GM18873 (cell line): ENCODE measurements around the gene CHTOP.

Source experiments
- ATAC-seq: cut with Tn5 transposase; IDR thresholded peaks from one replicate; pipeline ENCODE4 v1.9.1; 2021; ENCODE audit warnings: mild to moderate bottlenecking, moderate library complexity, moderate number of reproducible peaks; ENCODE audit not compliant: unreplicated experiment, low FRiP score

Gene CHTOP

GRCh38 chr1:153612111-153612754 is 21.6 kb upstream of the CHTOP start:
- no peak for ATAC-seq

GRCh38 chr1:153612755-153613331 is 21.0 kb upstream of the CHTOP start, which contains the start of gene S100A16:
S100A16 (minus strand) TSS chr1:153613137; CDS start chr1:153608151, 4,986 bp downstream.
- ATAC-seq, result no peak

GRCh38 chr1:153613406-153613805 is 20.5 kb upstream of the CHTOP start:
- ATAC-seq, result no peak

- ATAC-seq, result no peak
Observed at GRCh38 chr1:153614189-153614900, 19.5 kb upstream of the CHTOP start.

- ATAC-seq, result no peak
Observed at GRCh38 chr1:153614906-153615305, 19.0 kb upstream of the CHTOP start.

- ATAC-seq, result no peak
Observed at GRCh38 chr1:153615406-153615805, 18.5 kb upstream of the CHTOP start.

DNA sequence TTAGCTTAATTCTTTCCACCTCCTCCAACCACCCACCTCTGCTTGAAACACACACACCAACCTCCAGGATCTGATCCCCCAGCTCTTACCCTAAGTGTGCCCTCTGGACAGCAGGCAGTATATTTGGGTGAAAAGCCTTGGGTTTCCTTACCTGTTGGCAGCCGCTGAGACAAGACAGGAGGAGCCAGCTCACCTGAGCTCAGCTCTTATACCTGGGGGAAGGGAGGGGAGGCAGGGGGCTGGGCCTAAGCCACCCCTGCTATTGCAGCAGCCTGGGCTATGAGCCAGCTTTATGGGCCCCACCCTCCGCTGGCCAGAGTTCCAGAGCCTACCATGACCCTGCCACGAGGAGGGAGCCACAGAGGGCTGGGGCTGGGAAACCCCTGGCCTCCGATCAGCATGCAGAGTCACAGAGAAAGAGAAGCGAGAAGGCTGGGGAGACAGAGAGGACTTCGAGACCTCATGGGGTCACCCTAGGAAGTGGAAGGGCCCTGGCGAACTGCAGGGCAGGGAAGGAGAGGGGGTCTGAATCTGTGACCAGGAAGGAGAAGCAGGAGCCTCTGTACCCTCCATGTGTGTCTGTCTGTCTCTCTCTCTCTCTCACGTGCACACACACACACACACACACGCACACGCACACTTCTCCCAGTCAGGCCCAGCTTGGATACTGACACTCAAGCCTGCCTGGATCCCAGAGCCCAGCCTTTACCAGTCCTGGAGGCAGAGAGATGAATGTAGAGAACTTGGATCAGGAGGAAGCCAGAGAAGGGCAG is 17.5 kb upstream of the CHTOP start, which contains the start of gene S100A14:
Gene S100A14 (minus strand): TSS at position 182 of the 773 bp plus-strand sequence. CDS start 467 bp downstream, outside the sequence.
- no peak for ATAC-seq

DNA sequence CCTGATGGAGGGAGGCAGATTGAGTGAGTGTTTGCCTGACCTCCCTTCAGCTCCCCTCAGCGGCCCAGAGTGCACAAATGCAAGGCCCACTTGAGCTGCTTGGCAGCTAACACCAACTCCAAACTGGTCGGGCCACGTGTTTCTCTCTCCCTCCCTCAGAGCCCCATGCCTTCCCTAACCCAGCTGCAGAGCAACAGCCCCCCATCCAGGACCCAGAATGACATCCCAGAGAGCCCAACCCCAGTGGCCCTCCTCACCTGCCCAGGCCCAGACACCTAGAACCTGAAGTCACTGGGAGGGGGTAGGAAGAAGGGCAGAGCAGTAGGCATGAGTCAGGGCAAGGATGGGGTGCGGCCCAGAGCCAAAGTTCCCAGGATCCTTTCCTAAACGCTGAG is 17.0 kb upstream of the CHTOP start:
- no peak for ATAC-seq

- no peak for ATAC-seq
Observed at GRCh38 chr1:153617663-153618062, 16.2 kb upstream of the CHTOP start.

- ATAC-seq, result no peak
Observed at GRCh38 chr1:153619171-153619570, 14.7 kb upstream of the CHTOP start.

GRCh38 chr1:153623101-153623500 is 10.8 kb upstream of the CHTOP start:
- no peak for ATAC-seq

DNA sequence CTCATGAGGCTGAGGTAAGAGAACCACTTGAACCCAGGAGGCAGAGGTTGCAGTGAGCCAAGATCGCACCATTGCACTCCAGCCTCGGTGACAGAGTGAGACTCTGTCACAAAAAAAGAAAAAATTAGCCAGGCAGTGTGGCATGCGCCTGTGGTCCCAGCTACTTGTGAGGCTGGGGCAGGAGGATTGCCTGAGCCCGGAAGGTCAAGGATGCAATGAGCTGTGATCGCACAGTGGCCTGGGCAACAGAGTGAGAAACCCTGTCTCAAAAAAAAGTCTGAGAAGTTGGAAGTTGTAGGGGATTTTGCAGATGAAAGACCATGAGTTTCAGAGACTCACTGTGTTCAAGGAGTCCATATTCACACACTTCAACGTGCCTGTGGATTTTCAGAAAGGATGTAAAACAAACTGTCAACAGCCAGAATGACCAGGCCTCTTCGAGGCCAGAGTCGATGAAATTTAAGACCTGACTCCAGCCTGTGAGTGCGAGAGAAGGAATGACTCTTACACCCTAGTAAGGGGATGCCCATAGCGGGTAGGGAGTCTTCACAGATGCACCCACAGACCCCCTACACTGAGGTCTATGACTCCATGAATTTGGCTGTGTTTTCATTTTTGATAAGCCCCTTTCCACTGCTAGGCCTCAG is 8.8 kb upstream of the CHTOP start:
- ATAC-seq, result no peak

GRCh38 chr1:153626477-153626903 is 7.4 kb upstream of the CHTOP start:
- ATAC-seq, result no peak

- no peak for ATAC-seq
Observed at GRCh38 chr1:153626904-153627714, 6.8 kb upstream of the CHTOP start, which contains the start of gene S100A13. S100A13 (minus strand) TSS chr1:153627505; CDS start chr1:153626472, 1,033 bp downstream.

GRCh38 chr1:153627715-153628626 is 5.9 kb upstream of the CHTOP start, which contains the start of gene S100A1:
S100A1 (plus strand) TSS chr1:153628434; CDS start chr1:153630522, 2,088 bp downstream.
- ATAC-seq, result no peak

DNA sequence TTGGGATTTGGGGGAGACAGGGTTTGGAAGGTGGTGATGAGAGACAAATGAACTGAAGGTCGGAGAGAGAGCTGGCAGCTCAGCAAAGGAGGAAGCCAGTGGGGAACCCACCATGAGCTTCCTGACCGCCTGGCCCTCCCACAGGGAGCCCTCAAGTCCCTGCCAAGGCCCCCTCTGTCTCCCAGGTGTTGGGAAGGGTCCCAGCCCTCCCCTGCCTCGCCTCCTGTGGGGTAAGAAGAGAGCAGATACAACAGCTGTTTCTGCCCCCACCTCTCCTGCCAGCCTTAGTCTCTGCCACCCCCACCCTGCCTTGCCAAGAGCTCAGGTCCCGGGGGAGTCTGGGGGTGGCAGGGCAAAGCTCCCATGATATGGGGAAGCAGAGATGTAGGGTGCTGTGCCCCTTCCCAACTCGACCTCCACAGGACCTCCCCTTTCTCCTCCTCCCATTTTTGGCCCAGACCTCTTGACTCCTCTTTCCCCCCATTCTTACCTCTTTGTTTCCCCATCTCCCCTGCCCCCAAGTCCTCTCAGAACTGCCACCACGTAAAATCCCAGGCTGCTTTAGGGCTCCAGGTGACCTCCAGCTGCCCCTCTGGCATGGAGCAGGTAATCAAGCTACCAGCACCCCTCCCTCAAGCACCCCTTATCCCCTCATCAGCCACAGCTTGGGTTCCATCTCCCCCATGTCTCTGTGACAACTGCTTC is 5.1 kb upstream of the CHTOP start:
- no peak for ATAC-seq

GRCh38 chr1:153629343-153629665 is 4.6 kb upstream of the CHTOP start:
- no peak for ATAC-seq

GRCh38 chr1:153629971-153630370 is 3.9 kb upstream of the CHTOP start:
- no peak for ATAC-seq
